GM18868 (cell line): Measurements from ENCODE around the gene FMR1NB.

Experiments used
- ATAC-seq: cut with Tn5 transposase; IDR thresholded peaks from one replicate; pipeline ENCODE4 v1.9.1; 2021; ENCODE audit warnings: mild to moderate bottlenecking, moderate library complexity; ENCODE audit not compliant: unreplicated experiment

Gene FMR1NB, protein sequence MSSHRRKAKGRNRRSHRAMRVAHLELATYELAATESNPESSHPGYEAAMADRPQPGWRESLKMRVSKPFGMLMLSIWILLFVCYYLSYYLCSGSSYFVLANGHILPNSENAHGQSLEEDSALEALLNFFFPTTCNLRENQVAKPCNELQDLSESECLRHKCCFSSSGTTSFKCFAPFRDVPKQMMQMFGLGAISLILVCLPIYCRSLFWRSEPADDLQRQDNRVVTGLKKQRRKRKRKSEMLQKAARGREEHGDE

DNA sequence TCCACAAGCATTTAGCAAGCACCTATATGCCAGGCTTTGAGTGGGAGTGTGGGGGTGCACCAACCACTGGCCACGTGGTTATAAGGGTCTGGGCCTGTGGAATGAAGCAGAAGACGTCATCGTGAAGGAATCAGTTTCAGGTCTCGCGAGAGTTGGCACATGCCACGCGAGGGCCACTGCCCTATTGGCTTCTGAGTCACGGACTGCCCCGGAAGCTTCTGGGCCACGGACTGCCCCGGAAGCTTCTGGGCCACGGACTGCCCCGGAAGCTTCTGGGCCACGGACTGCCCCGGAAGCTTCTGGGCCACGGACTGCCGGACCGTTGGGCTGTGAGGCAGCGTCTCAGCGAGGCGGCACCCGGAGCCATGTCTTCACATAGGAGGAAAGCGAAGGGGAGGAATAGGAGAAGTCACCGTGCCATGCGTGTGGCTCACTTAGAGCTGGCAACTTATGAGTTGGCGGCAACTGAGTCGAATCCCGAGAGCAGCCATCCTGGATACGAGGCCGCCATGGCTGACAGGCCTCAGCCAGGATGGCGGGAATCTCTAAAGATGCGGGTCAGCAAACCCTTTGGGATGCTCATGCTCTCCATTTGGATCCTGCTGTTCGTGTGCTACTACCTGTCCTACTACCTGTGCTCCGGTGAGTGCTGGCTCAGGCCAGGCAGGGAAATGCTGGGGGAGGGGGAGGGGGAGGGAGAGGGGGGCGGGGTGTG, at the start of gene FMR1NB:
Gene FMR1NB (plus strand): TSS at position 300 of the 715 bp plus-strand sequence. CDS start 66 bp downstream, at position 366.
- no peak for ATAC-seq

DNA sequence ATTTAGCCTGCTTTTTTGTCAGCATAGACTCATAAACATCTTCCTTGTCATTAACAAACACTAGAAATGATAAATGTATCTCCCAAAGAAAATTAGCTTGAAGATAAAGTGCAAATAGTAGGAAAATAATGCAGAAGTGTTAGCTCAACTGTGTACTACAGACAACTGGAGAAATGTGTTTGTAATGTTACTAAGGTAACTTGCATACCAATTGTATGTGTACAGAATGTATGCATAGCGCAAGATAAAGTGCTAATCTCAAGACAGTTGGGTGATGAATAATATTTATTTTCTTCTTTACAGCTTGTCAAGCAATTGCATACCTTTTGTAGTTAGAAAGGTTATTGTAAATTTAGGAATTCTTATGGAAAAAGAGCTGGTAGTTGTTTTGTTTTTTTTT, 47.3 kb upstream of the FMR1NB start:
- no peak for ATAC-seq

DNA sequence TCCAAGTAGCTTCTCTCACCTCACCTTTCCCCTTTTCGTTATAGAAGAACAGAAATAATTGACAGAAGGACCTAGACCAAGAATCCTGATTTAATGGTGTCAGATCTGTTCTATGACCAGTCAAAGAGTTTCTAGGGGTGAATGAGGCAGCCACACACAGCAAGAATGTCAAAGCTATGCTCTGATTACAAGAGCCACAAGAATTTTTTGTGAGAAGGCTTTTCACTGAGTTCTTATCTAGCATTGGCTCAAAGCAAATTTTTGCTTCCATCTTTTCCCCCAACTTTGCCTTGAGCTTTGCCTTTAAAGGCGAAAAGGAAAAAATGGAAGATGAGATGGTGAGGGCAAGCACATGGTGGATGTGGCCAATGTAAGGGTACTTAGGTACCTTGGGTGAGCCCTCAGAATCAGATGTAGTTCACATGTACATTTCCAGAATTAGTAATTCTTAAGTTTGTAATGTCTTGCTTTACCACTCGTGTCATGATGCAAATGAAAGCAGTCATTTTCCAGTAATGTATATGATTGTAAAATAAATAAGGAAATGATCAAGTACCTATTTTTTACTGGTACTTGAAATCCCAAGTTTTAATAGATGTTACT, 45.9 kb upstream of the FMR1NB start:
- no peak for ATAC-seq

DNA sequence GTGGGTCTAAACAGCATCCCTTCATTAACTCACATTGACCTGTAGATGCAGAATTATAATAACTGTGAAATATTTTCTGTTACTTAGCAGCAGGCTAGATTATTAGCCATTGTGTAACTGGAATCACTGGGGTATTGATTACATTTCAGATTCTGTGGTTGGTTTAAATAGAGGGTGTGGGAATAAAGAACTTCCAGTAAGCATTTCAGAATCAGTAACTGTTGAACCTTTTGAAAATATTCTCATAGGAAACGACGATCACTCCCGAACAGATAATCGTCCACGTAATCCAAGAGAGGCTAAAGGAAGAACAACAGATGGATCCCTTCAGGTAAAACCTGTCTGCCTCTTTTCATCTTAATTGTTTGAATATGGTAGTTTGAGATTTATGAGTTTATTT, 35.9 kb upstream of the FMR1NB start:
- no peak for ATAC-seq

DNA sequence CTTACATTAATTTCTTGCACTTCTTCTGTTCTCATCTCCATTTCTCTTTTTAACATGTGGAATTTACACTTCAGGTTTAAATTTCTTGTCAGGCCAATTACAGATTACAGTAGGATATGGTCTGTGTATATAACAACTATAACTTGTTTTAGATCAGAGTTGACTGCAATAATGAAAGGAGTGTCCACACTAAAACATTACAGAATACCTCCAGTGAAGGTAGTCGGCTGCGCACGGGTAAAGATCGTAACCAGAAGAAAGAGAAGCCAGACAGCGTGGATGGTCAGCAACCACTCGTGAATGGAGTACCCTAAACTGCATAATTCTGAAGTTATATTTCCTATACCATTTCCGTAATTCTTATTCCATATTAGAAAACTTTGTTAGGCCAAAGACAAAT, 32.6 kb upstream of the FMR1NB start:
- no peak for ATAC-seq

DNA sequence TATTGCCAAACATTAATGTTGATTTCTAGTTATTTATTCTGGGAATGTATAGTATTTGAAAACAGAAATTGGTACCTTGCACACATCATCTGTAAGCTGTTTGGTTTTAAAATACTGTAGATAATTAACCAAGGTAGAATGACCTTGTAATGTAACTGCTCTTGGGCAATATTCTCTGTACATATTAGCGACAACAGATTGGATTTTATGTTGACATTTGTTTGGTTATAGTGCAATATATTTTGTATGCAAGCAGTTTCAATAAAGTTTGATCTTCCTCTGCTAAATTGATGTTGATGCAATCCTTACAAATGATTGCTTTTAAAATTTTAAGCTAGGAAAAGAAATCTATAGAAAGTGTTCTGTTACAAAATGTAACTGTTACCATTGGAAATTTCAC, 30.8 kb upstream of the FMR1NB start:
- ATAC-seq = no peak

DNA sequence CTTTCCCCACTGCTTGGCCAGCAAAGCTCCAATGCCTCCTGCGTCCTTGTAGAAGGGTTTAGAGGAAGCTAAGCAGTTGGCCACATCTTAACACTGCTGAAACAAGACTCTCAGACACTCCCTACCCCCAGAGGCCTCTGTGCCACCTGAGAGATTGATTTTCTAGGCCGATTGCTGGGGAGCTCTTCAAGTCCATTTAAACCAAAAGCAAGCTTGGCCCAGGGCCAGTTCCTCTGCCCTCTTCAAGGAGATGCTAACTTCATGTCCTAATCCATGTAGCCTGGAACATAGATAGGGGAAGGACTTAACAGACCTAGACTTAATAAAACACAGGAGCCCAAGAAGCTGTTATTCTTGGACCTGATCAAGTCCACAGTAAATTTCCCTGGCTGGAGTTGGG, 27.2 kb upstream of the FMR1NB start:
- no peak for ATAC-seq

DNA sequence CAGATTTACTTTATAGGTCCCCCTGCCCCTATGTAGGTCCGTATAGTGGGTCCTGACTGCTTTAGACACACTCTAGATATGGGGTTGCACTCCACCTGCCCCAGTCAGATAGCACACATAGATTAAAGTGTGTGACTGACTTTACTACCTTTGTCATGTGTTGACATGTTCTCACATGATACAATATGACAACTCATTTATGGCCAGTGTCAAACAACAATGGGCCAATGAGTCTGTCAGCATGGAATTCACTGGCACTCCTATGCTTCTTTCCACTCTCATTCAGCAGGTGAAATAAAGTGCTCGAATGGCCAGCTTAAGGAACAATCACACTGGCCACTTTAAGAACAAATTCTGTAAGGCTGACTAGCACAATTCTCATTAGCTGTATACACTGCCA, 23.8 kb upstream of the FMR1NB start:
- ATAC-seq = no peak

DNA sequence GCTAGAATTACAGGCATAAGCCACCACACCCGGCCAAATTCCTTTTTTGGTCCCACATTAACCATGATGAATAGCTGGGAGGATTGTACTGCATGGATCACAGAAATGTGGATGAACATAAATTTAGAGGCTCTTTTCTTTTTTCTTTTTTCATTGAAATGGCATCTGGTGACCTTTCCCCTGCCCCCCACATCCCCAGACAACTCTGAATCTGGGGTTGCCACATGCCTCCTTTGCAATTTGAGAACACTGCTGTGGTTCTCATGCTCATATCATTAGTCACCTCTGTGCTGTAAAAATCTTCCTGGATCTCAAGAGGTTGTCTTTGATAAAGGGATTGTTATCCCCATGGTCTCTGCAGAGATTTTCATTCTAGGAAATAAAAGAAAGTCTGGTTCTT, 22.8 kb upstream of the FMR1NB start:
- no peak for ATAC-seq

DNA sequence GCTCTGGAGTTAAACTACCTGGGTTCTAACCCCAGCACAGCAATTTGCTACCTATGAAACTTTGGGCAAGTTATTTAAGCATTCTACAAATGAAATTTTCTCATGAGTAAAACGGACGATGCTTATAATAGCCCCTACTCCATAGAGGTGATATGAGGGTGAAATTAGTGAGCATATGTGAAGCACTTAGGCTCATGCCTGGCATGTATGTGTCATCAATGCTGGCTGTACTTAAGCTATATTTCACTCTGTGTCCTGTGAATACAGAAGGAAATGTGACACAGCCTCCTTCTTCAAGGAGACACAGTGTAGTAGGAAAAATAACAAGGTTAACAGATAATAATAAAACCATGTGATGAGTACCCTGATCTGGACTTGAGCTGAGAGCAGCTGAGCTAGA, 20.4 kb upstream of the FMR1NB start:
- ATAC-seq = no peak

DNA sequence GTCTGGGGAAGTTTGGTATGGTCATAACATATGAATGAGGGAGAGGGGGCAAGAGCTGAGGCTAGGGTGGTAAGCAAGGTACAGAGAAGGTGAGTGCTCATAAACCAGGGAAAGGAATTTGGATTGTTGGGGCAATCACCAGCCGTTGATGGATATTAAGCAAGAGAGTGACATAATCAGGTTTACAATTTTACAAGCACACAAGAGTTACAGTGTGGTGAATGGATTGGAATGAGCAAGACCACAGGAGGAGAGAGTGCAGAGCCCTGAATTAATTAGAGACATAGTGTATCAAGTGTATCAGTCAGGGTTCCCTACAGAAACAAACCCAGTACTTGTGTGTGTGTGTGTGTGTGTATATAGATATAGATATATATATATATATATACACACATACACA, 18.7 kb upstream of the FMR1NB start:
- no peak for ATAC-seq

DNA sequence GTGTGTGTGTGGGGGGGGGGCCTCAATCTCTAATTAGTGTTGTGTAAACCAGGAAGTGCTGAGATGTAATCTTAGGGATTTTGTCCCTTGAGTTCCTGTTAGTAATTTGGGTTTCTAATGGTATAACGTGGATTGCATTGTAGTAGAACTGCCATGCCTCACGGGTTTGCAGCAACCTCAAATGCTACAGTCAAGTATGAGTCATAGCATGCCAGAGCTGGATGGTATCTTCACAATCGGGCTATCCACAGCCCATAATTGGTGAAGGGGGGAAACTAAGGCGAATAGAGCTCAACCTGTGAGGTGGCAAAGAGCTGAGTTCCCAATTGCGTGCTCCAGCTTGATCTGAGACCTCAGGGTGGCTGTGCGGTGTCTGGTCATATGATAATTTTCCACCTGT, 2.2 kb upstream of the FMR1NB start:
- ATAC-seq = peak; percentile 67

DNA sequence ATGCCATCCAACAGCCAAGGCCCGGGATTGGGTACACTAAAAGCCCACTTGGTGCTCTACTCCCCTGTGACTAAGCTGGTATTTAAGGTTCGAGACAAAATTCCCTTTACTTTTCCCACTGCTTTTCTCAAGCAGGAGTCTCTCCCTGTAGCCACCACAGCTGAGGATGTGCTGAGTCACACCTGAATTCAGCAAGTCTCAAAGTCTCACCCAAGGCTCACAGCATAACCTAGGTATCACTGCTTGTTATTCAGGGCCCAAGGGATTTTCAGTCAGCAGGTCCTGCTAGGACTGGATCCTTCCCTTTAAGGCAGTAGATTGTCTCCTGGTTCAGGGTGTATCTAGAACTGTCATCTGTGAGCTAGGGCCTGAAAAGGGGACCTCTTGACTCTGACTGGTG, 39.2 kb downstream of the FMR1NB start:
- no peak for ATAC-seq

DNA sequence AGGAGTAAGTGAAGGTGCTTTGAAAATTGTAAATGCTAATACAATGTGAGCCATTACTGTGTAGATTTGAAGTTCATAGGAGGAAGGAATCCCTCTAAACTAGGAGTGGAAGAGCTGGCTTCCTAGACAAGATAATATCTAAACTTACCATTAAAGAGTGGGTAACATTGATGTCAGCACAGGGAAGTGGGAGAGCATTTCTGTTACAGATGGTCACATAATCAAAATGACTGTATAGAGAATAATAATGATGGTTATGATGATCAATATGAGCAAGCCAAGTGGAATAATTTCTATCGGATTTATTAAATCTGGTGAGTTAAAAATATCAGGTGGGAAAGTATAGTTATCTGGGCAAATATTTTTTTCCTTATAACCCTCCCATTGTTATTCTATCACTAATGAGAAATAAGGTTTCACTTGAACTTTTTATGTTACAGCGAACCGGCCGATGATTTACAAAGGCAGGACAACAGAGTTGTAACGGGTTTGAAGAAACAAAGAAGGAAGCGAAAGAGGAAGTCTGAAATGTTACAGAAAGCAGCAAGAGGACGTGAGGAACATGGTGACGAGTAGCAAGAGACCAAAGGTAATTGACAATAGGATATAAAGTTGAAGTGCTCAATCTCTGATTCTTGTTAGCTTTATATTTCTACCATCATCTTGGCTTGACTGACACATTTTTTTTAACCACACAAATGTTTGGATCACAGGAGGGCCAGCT, 43.5 kb downstream of the FMR1NB start:
- ATAC-seq = peak; percentile 96

DNA sequence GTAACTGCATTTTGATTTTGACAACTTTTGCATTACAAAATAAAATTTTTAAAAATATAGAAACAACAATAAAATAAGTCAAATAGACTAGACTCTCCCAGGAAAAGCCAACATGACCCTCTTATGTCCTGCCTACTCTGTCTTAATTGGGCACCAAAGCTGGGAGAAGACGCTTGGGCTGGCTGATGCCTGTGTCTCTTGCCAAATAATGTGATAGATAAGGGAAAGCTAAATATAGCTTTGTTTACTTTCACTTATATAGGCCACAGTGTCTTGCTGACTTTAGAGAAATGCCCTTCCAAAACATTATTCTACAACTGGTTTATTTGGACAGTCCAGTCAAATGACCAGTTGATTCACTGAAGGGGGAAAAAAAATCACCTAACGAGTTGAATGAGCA, 54.2 kb downstream of the FMR1NB start:
- no peak for ATAC-seq

DNA sequence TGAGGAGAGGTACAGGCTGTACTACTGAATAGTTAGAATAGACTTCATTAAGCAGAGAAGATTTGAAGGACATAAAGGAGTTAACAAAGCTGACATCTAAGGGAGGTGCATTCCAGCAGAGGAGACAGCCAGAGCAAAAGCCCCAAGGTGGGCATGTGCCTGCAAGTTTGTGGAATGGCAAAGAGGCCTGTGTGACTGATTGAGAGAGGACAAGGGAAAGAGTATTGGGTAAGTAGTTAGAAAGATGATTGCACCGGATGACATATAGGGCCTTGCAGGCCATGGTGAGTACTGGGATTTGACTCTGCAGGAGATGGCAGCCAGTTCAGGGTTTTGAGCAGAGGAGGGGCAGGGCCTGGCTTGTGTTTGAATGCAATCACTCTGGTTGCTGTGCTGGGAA, 55.9 kb downstream of the FMR1NB start:
- ATAC-seq = no peak

DNA sequence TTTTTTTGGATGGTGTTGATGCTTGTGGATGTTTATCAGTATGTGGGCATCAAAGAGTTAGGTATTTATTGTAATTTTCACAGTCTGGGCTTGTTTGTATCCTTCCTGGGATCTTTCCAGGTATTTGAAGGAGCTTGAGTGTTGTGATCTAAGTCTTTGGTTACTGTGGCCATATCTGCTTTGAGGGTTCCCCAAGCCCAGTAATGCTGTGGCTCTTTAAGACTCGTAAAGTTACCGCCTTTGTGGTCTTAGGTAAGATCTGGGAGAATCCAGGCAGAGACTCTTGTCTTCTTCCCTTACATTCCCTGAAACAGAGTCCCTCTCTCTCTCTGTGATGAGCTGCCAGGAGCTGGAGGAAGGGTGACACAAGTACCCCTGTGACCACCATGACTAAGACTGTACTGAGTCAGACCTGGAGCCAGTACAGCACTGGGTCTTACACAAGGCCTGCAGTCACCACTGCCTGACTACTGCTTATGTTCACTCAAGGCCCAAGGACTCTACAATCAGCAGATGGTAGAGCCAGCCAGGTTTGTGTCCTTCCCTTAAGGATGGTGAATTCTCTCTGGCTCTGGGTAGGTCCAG, 62.2 kb downstream of the FMR1NB start:
- ATAC-seq = no peak

DNA sequence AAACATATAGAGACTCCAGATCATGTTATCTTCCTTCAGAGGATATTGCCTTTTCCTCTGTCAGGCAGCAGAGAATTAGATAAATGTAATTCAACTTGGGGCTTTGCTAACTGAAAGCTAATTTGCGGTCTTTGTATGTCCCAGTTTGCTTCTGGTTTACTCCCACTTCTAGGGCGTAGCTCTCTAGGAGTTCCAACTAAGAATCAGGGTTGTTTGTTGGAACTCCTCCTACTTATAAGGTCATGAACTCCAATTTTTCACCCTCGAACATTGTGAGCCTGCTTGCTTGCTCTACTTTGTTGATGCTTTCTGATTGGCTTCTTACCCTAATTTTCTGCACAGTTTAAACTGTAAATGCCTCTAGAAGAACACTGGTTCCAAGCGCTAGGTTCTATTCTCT, 66.1 kb downstream of the FMR1NB start:
- ATAC-seq = no peak

DNA sequence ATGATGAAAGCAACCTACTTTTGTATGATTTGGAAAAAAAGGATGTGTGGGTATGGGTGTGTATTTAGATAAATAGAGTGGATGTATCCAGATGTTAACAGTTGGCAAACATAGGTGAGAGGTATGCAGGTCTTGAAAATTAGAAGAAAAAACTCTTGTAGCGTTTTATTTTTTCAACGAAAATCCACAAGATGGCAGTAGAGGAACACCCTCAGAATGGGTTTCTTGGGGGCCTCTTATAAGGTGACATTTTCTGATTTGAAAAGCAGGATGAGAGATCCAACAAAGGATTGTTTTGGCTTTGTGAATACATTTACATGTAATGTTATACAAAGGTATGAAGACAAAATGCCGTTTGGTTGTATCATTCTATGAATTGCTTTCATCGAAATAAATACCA, 68.3 kb downstream of the FMR1NB start:
- ATAC-seq = peak; percentile 61

DNA sequence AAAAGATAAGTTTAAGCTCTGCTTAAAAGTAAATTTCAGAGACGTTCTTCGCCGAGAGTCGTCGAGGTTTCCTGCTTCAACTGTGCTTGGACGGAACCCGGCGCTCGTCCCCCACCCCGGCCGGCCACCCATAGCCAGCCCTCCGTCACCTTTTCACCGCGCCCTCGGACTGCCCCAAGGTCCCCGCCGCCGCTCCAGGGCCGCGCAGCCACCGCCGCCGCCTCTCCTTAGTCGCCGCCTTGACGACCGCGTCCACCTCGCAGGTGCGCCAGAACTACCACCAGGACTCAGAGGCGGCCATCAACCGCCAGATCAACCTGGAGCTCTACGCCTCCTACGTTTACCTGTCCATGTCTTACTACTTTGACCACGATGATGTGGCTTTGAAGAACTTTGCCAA, 70.8 kb downstream of the FMR1NB start:
- ATAC-seq = no peak

DNA sequence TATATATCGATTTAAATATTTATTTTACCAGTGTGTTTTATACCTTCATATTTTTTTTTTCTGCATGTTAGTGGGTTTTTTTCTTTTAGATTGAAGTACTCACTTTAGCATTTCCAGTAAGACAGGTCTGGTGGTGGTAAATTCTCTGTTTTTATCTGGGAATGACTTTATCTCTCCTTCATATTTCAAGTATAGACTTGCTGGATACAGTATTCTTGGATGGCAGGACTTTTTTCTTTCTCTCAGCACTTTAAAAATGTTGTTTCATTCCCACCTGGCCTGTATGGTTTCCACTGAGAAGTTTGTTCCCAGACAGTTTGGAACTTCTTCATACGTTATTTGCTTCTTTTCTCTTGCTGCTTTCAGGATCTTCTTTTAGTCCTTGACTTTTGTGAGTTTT, 86.1 kb downstream of the FMR1NB start:
- no peak for ATAC-seq
